ENCODE data around the gene EPB41L4A.

EPB41L4A gene

GRCh38 chr5:112346411-112347044 lies 72.5 kb downstream of the EPB41L4A start:
- H3K27me3 ChIP-seq (ENCODE audit: insufficient read depth, poor library complexity, severe bottlenecking): no peaks in the 10 kb centered on the region
- no peak overlapping the region for H3K27ac ChIP-seq (replicated peaks)
- no peak for TF ChIP-seq POLR2AphosphoS5 (IDR thresholded peaks at IDR 0.05; ENCODE audit: low read depth)
- no peak for TF ChIP-seq SPI1 (IDR thresholded peaks at IDR 0.05; ENCODE audit: borderline replicate concordance, low read depth)
- TF ChIP-seq CTCF (IDR thresholded peaks at IDR 0.05; ENCODE audit: insufficient read depth, low read length): no peak
- TF ChIP-seq REST (IDR thresholded peaks at IDR 0.05; ENCODE audit: insufficient replicate concordance, low read depth): no peak
- TF ChIP-seq GABPA (IDR thresholded peaks at IDR 0.05; ENCODE audit: low read depth): no peak
- DNase-seq (ENCODE audit: low read depth in 1 of 2, low spot score in 1 of 2): no peak
- H3K4me3 ChIP-seq (replicated peaks; ENCODE audit: insufficient read depth, low read length): no peak overlapping the region

DNA sequence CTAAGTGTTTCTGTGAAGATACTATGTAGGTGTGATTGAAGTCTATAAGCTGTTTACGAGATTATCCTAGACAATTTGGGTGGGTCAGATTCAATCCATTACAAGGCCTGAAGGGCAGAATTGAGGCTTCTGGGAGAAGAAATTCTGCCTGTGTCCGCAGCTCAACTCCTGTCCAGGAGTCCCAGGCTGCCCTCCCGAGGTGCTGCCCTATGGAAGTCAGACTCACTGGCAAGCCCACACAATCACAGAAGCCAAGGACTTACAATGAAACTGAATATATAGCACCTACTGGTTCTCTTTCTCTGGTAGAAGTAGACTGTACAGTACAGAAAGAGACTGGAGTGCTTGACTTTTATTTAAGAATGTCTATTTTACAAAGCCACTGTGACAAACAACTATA lies 74.5 kb downstream of the EPB41L4A start:
- Histone ChIP-seq H3K27ac (replicated peaks) (no peak overlapping the region), H3K27me3 (ENCODE audit: insufficient read depth, poor library complexity, severe bottlenecking) (no peaks in the 10 kb centered on the region), H3K4me3 (replicated peaks; ENCODE audit: insufficient read depth, low read length) (no peak overlapping the region)
- no peak for DNase-seq (ENCODE audit: low read depth in 1 of 2, low spot score in 1 of 2)
- TF ChIP-seq POLR2AphosphoS5 (IDR thresholded peaks at IDR 0.05; ENCODE audit: low read depth) (no peak), REST (IDR thresholded peaks at IDR 0.05; ENCODE audit: insufficient replicate concordance, low read depth) (no peak), CTCF (IDR thresholded peaks at IDR 0.05; ENCODE audit: insufficient read depth, low read length) (no peak), GABPA (IDR thresholded peaks at IDR 0.05; ENCODE audit: low read depth) (no peak), SPI1 (IDR thresholded peaks at IDR 0.05; ENCODE audit: borderline replicate concordance, low read depth) (no peak)

- no peaks in the 10 kb centered on the region for H3K27me3 ChIP-seq (ENCODE audit: insufficient read depth, poor library complexity, severe bottlenecking)
- no peak overlapping the region for H3K4me3 ChIP-seq (replicated peaks; ENCODE audit: insufficient read depth, low read length)
- no peak overlapping the region for H3K27ac ChIP-seq (replicated peaks)
- TF ChIP-seq REST (IDR thresholded peaks at IDR 0.05; ENCODE audit: insufficient replicate concordance, low read depth): no peak
- TF ChIP-seq SPI1 (IDR thresholded peaks at IDR 0.05; ENCODE audit: borderline replicate concordance, low read depth): no peak
- no peak for TF ChIP-seq CTCF (IDR thresholded peaks at IDR 0.05; ENCODE audit: insufficient read depth, low read length)
- no peak for TF ChIP-seq POLR2AphosphoS5 (IDR thresholded peaks at IDR 0.05; ENCODE audit: low read depth)
- TF ChIP-seq GABPA (IDR thresholded peaks at IDR 0.05; ENCODE audit: low read depth): no peak
- no peak for DNase-seq (ENCODE audit: low read depth in 1 of 2, low spot score in 1 of 2)
Measured at GRCh38 chr5:112342389-112342788, 76.7 kb downstream of the EPB41L4A start.

All from HL-60 (cell line).